Calu3 (cell line): Measurements from ENCODE around the gene ABCF2. TPM values are rescaled to one million over a fixed set of nuclear protein-coding genes. Genes with fewer than 3 reads are reported as not detected.

Source experiments
- BruUV-seq: library from RNA; stranded (reverse); fragments of 400-500 nt; replicated peaks from 2 replicates; lab custom pipeline; 2021; lab: Mats Ljungman, UMichigan
- CTCF ChIA-PET: fragments of 300-600 bp; sonication (Branson Sonifier 250); formaldehyde crosslinking; loops from one replicate; lab custom pipeline; 2022; ENCODE audit warnings: antibody characterized with exemption; lab: Charles Lee
- DNase-seq: peaks from one replicate; pipeline ENCODE4 v3.0.0; 2022
- H3K27ac Mint-ChIP-seq: one replicate; pipeline ENCODE4 v1.8.0; 2022; ENCODE audit warnings: mixed read lengths; ENCODE audit not compliant: unreplicated experiment
- H3K27me3 Mint-ChIP-seq: one replicate; pipeline ENCODE4 v1.8.0; 2022; ENCODE audit warnings: mixed read lengths; ENCODE audit not compliant: unreplicated experiment
- H3K36me3 Mint-ChIP-seq: one replicate; pipeline ENCODE4 v1.8.0; 2022; ENCODE audit warnings: mild to moderate bottlenecking, moderate library complexity, mixed read lengths; ENCODE audit not compliant: insufficient read depth, unreplicated experiment
- H3K4me1 Mint-ChIP-seq: one replicate; pipeline ENCODE4 v1.8.0; 2022; ENCODE audit warnings: mild to moderate bottlenecking, low read depth, mixed read lengths; ENCODE audit not compliant: unreplicated experiment
- H3K4me3 Mint-ChIP-seq: one replicate; pipeline ENCODE4 v1.8.0; 2022; ENCODE audit warnings: mild to moderate bottlenecking, low read depth, moderate library complexity, mixed read lengths; ENCODE audit not compliant: unreplicated experiment
- H3K9me3 Mint-ChIP-seq: one replicate; pipeline ENCODE4 v1.8.0; 2022; ENCODE audit warnings: low read depth, mixed read lengths; ENCODE audit not compliant: unreplicated experiment
- CTCF ChIP-seq: fragments of 200-600 bp; IDR thresholded peaks from one replicate; pipeline ENCODE4 v1.8.0; 2022; ENCODE audit warnings: antibody characterized with exemption; ENCODE audit not compliant: unreplicated experiment
- intact Hi-C: fragments of 100-400 bp; cut with micrococcal nuclease; formaldehyde crosslinking; loops from one replicate; pipeline ENCODE4 v1.10.0; 2022; ENCODE audit not compliant: unreplicated experiment
- total RNA-seq: library from RNA; stranded (reverse); gene quantifications from 2 replicates; pipeline ENCODE4 v1.2.3, GENCODE V29; 2022

Gene ABCF2
- total RNA-seq, 1 experiment from 2014 or later, result 49.7 TPM

- H3K27ac Mint-ChIP-seq, result no peak overlapping the region
- DNase-seq, result no peak
- no peaks in the 10 kb centered on the region for H3K36me3 Mint-ChIP-seq
- H3K9me3 Mint-ChIP-seq, result no peaks in the 10 kb centered on the region
- CTCF ChIA-PET, result no interaction called here
- no peak overlapping the region for H3K4me3 Mint-ChIP-seq
- BruUV-seq, result no TSS peak
- no peak for TF ChIP-seq CTCF
- H3K27me3 Mint-ChIP-seq, result peaks cover 100% of the 10 kb centered on the region
- no peaks in the 10 kb centered on the region for H3K4me1 Mint-ChIP-seq
- intact Hi-C loops, result no loop called here
Observed at GRCh38 chr7:151261529-151261928, 34.5 kb upstream of the ABCF2 start.

DNA sequence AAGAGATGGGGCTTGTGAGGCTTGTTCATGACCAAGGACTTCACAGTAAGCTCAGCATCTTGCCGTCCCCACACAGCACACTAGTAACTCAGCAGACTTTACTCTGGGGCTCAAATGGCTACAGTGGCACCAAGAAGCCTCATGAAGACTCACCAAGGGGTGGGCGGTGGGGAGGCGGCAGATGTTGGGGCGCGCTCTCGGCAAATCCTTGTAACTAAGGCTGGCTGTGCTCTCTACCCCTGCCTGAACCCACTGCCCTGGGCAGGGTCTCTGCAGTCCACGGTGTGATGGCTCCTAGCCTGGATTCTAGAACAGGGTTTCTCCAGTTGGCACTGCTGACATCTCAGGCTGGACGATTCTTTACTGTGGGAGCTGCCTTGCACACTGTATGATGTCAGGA is 33.9 kb upstream of the ABCF2 start:
- DNase-seq, result no peak

GRCh38 chr7:151260471-151260870 is 33.5 kb upstream of the ABCF2 start:
- Mint-ChIP-seq H3K9me3 (no peaks in the 10 kb centered on the region), H3K36me3 (no peaks in the 10 kb centered on the region), H3K27me3 (peaks cover 100% of the 10 kb centered on the region), H3K4me1 (no peaks in the 10 kb centered on the region), H3K4me3 (no peak overlapping the region), H3K27ac (no peak overlapping the region)
- CTCF ChIA-PET, result interaction anchor here (0.7 kb wide), 1 partner anchor 857 kb away, joined by 3 read pairs; no protein-coding TSS in a partner anchor
- DNase-seq, result no peak
- no TSS peak for BruUV-seq
- no peak for TF ChIP-seq CTCF
- intact Hi-C loops, result no loop called here

More for the DNA sequence above, 33.9 kb upstream of the ABCF2 start:
- Mint-ChIP-seq H3K36me3 (no peaks in the 10 kb centered on the region), H3K4me3 (no peak overlapping the region), H3K4me1 (no peaks in the 10 kb centered on the region), H3K27ac (no peak overlapping the region), H3K27me3 (peaks cover 100% of the 10 kb centered on the region), H3K9me3 (no peaks in the 10 kb centered on the region)
- no peak for TF ChIP-seq CTCF
- BruUV-seq, result no TSS peak
- CTCF ChIA-PET, result no interaction called here
- intact Hi-C loops, result no loop called here

DNA sequence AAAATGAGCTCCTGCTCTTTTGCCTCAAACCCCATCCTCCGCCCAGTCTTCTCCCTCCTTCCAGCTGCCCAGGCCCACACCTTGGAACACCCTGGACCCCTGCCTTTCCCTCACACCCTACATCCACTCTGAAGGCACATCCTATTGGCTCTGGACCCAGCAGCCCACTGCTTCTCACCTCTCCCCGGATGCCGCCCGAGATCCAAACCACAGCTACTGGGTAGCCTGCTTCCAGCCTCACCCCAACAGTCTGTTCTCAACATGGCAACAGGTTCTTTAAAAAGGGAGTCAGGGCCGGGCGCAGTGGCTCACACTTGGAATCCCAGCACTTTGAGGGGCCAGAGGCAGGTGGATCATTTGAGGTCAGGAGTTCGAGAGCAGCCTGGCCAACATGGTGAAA is 31.0 kb upstream of the ABCF2 start:
- no peak for DNase-seq
- intact Hi-C loops, result no loop called here
- no TSS peak for BruUV-seq
- peaks cover 100% of the 10 kb centered on the region for H3K27me3 Mint-ChIP-seq
- H3K9me3 Mint-ChIP-seq, result no peaks in the 10 kb centered on the region
- no peak overlapping the region for H3K4me3 Mint-ChIP-seq
- no peak for TF ChIP-seq CTCF
- no peaks in the 10 kb centered on the region for H3K36me3 Mint-ChIP-seq
- H3K27ac Mint-ChIP-seq, result peak overlapping the region; percentile 13
- CTCF ChIA-PET, result no interaction called here
- H3K4me1 Mint-ChIP-seq, result no peaks in the 10 kb centered on the region
